Epithelial cell of proximal tubule (primary cell): ENCODE data around the gene SNX32. TPM values are rescaled to one million over a fixed set of nuclear protein-coding genes. Genes with fewer than 3 reads are reported as not detected.
"Not testable (repeated sequence)": the region's sequence is repeated elsewhere in the genome, so short reads cannot be mapped to it uniquely, and the experiment has no call there.

ENCODE experiments used
- DNase-seq: peaks from one replicate; pipeline ENCODE4 v3.0.0-alpha.2; 2011; ENCODE audit warnings: low read depth
- H3K4me3 ChIP-seq: 2 replicates; pipeline ENCODE4 v1.5.1; 2011; ENCODE audit warnings: low read depth, mild to moderate bottlenecking, low read length
- CTCF ChIP-seq: conservative IDR thresholded peaks from 2 replicates; pipeline ENCODE4 v1.5.1; 2012; ENCODE audit warnings: low read depth, mild to moderate bottlenecking, low read length
- total RNA-seq: library from RNA; depleted of rRNA; stranded (reverse); fragments of >200 nt; gene quantifications from 2 replicates; pipeline ENCODE4 v1.2.3, GENCODE V29; 2015

SNX32 gene
- total RNA-seq, 1 donor from 2014 or later: 2.1 TPM

DNA sequence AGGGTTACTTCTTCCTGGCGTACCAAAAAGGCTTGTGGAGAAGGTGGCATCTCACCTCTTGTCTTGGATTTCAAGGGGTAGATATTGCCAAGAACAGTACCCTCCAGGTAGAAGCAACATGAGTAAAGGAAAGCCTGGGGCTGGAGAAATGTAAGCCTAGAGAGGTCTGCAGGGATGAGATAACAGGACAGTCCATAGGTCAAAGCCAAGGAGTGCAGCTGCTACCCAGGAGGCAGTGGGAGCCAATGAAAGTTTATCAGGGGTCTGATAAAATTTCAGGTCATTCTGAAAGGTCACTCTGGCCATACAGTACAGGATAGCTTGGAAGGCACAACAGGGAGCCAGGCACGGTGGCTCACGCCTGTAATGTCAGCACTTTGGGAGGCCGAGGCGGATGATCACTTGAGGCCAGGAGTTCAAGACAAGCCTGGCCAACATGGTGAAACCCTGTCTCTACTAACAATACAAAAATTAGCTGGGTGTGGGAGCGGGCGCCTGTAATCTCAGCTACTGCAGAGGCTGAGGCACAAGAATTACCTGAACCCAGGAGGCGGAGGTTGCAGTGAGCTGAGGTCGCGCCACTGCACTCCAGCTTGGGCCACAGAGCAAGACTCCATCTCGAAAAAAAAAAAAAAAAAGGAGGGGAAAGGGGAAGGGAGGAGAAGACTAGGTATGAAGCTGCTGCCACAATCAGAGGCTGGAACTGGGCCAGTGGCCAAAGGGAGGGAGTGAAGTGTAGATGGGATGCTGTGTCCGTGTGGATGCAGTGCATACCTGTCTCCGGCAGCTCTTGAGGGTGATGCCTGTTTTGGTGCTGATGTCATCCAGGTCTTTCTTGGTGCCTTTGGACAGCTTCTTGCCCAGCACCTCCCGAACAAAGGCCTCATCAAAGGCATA is 53.3 kb downstream of the SNX32 start:
- TF ChIP-seq CTCF: no peak
- peak overlapping the region; percentile 94 for H3K4me3 ChIP-seq
- no peak for DNase-seq

DNA sequence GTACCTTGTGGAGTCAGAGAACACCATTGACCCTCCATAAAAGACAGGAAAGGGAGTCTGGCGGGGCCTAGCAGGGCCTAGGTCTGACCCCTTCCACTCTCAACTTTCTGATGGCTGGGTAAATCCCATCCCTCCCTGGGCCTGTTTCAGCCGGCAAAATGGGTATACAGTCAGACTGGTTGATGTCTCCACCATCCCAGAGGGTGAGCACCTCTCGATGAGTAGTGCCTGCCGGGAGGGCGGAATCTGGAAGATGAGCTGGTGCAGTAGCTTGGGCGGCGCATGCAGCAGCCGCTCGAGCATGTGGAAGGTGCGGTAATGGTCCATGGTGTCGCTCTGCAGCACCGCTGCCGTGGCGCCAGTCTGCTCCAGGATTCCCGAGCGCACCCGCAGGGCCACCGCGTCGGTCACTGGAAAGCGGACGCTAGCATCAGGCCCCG is 54.0 kb downstream of the SNX32 start:
- peak overlapping the region; percentile 94 for H3K4me3 ChIP-seq
- TF ChIP-seq CTCF: no peak
- DNase-seq: no peak

GRCh38 chr11:65888163-65888814 is 54.5 kb downstream of the SNX32 start, which contains the start of gene FIBP:
FIBP (minus strand) TSS chr11:65888471; CDS start chr11:65888418, 53 bp downstream.
- H3K4me3 ChIP-seq: peak within 1 kb of the TSS; percentile 94
- DNase-seq: no peak
- TF ChIP-seq CTCF: peak; percentile 64

- no peak for DNase-seq
- no peak for TF ChIP-seq CTCF
- peak within 1 kb of the TSS; percentile 58 for H3K4me3 ChIP-seq
Measured at GRCh38 chr11:65890324-65891218, 56.8 kb downstream of the SNX32 start, which contains the start of gene CCDC85B. CCDC85B (plus strand) TSS chr11:65890673; CDS start chr11:65890784, 111 bp downstream.

DNA sequence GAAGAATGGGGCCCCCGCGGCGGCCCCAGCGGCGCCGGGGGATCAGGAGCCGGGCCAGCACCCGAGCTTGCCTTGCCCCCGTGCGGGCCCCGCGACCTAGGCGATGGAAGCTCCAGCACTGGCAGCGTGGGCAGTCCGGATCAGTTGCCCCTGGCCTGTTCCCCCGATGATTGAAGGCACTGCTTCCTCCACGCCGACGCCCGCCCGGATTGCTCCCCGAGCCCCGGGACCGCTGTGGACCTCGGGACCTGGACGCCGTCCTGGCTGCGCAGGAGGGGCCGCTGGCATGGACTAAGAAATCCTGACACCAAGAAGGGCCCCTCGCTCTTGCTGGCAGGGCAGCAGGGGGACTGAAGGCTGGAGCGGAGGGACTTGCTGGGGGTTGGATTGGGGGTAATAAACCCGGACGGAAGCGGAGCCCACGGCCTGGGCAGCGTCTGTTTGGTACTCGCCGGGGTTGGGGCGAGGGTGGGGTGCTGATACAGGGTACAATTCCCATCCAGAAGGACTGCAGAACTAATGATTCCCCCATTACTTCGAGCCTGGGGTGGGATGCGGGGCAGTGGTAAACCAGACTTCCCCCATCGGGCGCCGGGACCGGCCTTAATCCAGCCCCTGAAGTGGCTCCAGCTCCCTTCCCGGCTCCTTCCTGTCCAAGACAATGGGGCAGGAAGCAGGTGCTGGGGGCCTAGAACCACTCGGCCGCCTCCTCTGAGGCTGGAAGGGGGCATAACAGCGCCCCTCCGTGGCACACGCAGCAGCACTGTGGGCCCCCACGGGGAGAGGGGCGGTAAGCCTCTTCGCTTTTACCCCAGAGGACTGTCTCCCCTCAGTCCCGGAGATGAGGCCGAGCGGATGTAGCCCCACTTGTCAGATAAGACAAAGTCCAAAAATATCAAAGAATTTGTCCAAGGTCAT is 57.7 kb downstream of the SNX32 start:
- no peak for TF ChIP-seq CTCF
- H3K4me3 ChIP-seq: peak overlapping the region; percentile 58
- DNase-seq: no peak

DNA sequence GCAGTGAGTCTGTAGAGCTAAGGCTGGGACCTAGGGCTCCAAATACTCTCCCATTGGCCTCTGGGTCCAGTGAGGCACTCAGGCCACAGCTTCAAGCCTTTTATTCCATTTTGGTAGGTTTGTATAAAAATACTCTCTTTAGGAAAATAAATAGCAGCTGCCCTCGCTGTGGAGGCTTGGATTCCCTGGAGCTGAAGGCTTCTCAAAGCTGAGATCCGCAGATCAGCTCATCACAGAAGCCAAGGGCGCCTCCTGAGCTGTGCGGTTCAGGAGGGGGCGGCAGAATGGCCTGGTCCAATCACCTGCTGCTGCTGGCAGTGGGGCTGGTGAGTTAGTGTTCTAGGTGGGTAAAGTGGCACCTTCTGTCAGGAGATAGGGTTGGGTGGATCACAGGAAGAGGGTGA is 58.4 kb downstream of the SNX32 start:
- DNase-seq: not testable (repeated sequence)
- H3K4me3 ChIP-seq: peak overlapping the region; percentile 58
